Islet of Langerhans (tissue), 1 donor: ENCODE data around the gene SLC39A7.
A peak's percentile ranks its signal among the peaks of the same experiment; 100 is the strongest.

Source experiments
- FAIRE-seq: peaks from one replicate; lab custom pipeline; 2011; peaks lifted over from hg19 to GRCh38; lab: Jason Lieb, UNC

Gene SLC39A7

GRCh38 chr6:33236852-33237251 is 36.2 kb downstream of the SLC39A7 start:
- FAIRE-seq: no peak

GRCh38 chr6:33237741-33238140 is 37.1 kb downstream of the SLC39A7 start:
- FAIRE-seq: no peak

GRCh38 chr6:33241968-33242367 is 41.3 kb downstream of the SLC39A7 start:
- no peak for FAIRE-seq

- FAIRE-seq: no peak
These were observed 42.8 kb downstream of the SLC39A7 start for GRCh38 chr6:33243476-33243875.

GRCh38 chr6:33247977-33248642 is 47.4 kb downstream of the SLC39A7 start:
- FAIRE-seq: no peak

- FAIRE-seq: no peak
These were observed 47.9 kb downstream of the SLC39A7 start for GRCh38 chr6:33248643-33248931.

- FAIRE-seq: peak; percentile 64
These were observed 48.5 kb downstream of the SLC39A7 start for GRCh38 chr6:33248932-33249731.

- no peak for FAIRE-seq
These were observed 49.3 kb downstream of the SLC39A7 start for GRCh38 chr6:33249732-33250630.

- FAIRE-seq: no peak
These were observed 50.1 kb downstream of the SLC39A7 start for GRCh38 chr6:33250731-33251130.

GRCh38 chr6:33251395-33252012 is 50.8 kb downstream of the SLC39A7 start:
- FAIRE-seq: no peak

- no peak for FAIRE-seq
These were observed 52.1 kb downstream of the SLC39A7 start for GRCh38 chr6:33252759-33253158.
